SK-N-SH (cell line): Measurements from ENCODE around the gene SH3RF1. TPM values are rescaled to one million over a fixed set of nuclear protein-coding genes. Genes with fewer than 3 reads are reported as not detected.

Source experiments
- CTCF ChIA-PET: fragments of 300-600, 350-600 bp; formaldehyde crosslinking; extraction: SDS; loops from one replicate; lab custom pipeline; 2021; lab: Yijun Ruan, JAX
- POLR2A ChIA-PET: fragments of 350-600 bp; sonication (Branson Sonifier 250); formaldehyde crosslinking; extraction: SDS; loops from one replicate; lab custom pipeline; 2020; ENCODE audit warnings: antibody characterized with exemption, inconsistent platforms; lab: Yijun Ruan, JAX
- DNase-seq: peaks from one replicate; pipeline ENCODE4 v3.0.0; 2012
- H2AFZ ChIP-seq: fragments of 200-600 bp; sonication (generic); 2 replicates; pipeline ENCODE4 v1.8.1; 2016; ENCODE audit warnings: antibody characterized with exemption, mild to moderate bottlenecking, low read depth
- H3F3A ChIP-seq: fragments of 200-600 bp; sonication (generic); replicated peaks from 2 replicates; pipeline ENCODE3; 2016; ENCODE audit warnings: antibody characterized with exemption, mild to moderate bottlenecking; ENCODE audit not compliant: insufficient read depth
- H3K27ac ChIP-seq, 2 experiments: fragments of 200-500 bp in 1 of 2; fragments of 200-600 bp in 1 of 2; sonication (Bioruptor generic) in 1 of 2; sonication (generic), shearing (Covaris generic) in 1 of 2; 2 replicates each; pipeline versions ENCODE4 v1.5.1 to v1.6.1; 2014 to 2016; ENCODE audit warnings: low read depth in 2 of 2, inconsistent platforms in 1 of 2, low read length in 1 of 2, mild to moderate bottlenecking in 1 of 2, mixed read lengths in 1 of 2
- H3K27me3 ChIP-seq: fragments of 200-600 bp; sonication (generic), shearing (Covaris generic); 2 replicates; pipeline ENCODE4 v1.6.1; 2016; ENCODE audit warnings: mixed run types; ENCODE audit not compliant: insufficient read depth
- H3K36me3 ChIP-seq, 2 experiments: fragments of 200-500 bp in 1 of 2; fragments of 200-600 bp in 1 of 2; sonication (Bioruptor generic) in 1 of 2; sonication (generic) in 1 of 2; replicated peaks in 1 of 2; 2 replicates each; pipeline versions ENCODE3 to v1.5.1; 2014 to 2016; ENCODE audit warnings: low read length in 1 of 2, mild to moderate bottlenecking in 1 of 2; ENCODE audit not compliant: insufficient read depth in 2 of 2, control insufficient read depth in 1 of 2
- H3K4me1 ChIP-seq, 2 experiments: fragments of 200-500 bp in 1 of 2; fragments of 200-600 bp in 1 of 2; sonication (Bioruptor generic) in 1 of 2; sonication (generic), shearing (Covaris generic) in 1 of 2; 2 replicates each; pipeline versions ENCODE4 v1.5.1 to v1.6.1; 2014 to 2016; ENCODE audit warnings: low read depth in 1 of 2, low read length in 1 of 2, mixed run types in 1 of 2; ENCODE audit not compliant: insufficient read depth in 2 of 2, control insufficient read depth in 1 of 2
- H3K4me2 ChIP-seq: fragments of 200-600 bp; sonication (generic), shearing (Covaris generic); 2 replicates; pipeline ENCODE4 v1.6.1; 2017; ENCODE audit warnings: mixed run types
- H3K4me3 ChIP-seq, 2 experiments: fragments of 200-500 bp in 1 of 2; fragments of 200-600 bp in 1 of 2; sonication (Bioruptor generic) in 1 of 2; sonication (generic), shearing (Covaris generic) in 1 of 2; 2 replicates each; pipeline versions ENCODE4 v1.5.1 to v1.8.1; 2014 to 2016; ENCODE audit warnings: low read depth in 2 of 2, inconsistent platforms in 1 of 2, low read length in 1 of 2, mild to moderate bottlenecking in 1 of 2, mixed read lengths in 1 of 2, moderate library complexity in 1 of 2
- H3K79me2 ChIP-seq: fragments of 200-600 bp; sonication (generic); 2 replicates; pipeline ENCODE4 v1.8.1; 2017; ENCODE audit warnings: mild to moderate bottlenecking; ENCODE audit not compliant: insufficient read depth
- H3K9ac ChIP-seq: fragments of 200-600 bp; sonication (generic); 2 replicates; pipeline ENCODE4 v1.6.1; 2017; ENCODE audit warnings: mixed run types
- H3K9me2 ChIP-seq: fragments of 200-600 bp; sonication (generic); 2 replicates; pipeline ENCODE4 v1.6.1; 2017; ENCODE audit warnings: mixed run types
- H3K9me3 ChIP-seq: fragments of 200-600 bp; sonication (generic); 2 replicates; pipeline ENCODE4 v1.6.1; 2017; ENCODE audit warnings: mixed run types, mild to moderate bottlenecking, moderate library complexity
- H4K20me1 ChIP-seq: fragments of 200-600 bp; sonication (generic); 2 replicates; pipeline ENCODE4 v1.6.1; 2017; ENCODE audit warnings: mild to moderate bottlenecking, mixed run types; ENCODE audit not compliant: insufficient read depth
- FOSL2 ChIP-seq: IDR thresholded peaks from 2 replicates; pipeline ENCODE4 v1.4.0; 2012; ENCODE audit warnings: low read depth, mild to moderate bottlenecking, moderate library complexity, borderline replicate concordance
- GATA2 ChIP-seq: sonication (generic); formaldehyde crosslinking; IDR thresholded peaks from 2 replicates; pipeline ENCODE4 v1.5.0; 2020; ENCODE audit warnings: mild to moderate bottlenecking, missing genetic modification reagents
- MXI1 ChIP-seq: IDR thresholded peaks from 2 replicates; pipeline ENCODE4 v1.6.1; 2012; ENCODE audit warnings: mild to moderate bottlenecking, low read depth, low read length, improper control_type of control experiment
- NFIC ChIP-seq: IDR thresholded peaks from 2 replicates; pipeline ENCODE4 v1.4.0; 2012; ENCODE audit warnings: borderline replicate concordance
- NRF1 ChIP-seq: IDR thresholded peaks from 2 replicates; pipeline ENCODE4 v1.6.1; 2012; ENCODE audit warnings: low read depth, mild to moderate bottlenecking, low read length
- RAD21 ChIP-seq: IDR thresholded peaks from 2 replicates; pipeline ENCODE4 v1.6.1; 2012; ENCODE audit warnings: mild to moderate bottlenecking, low read length
- RCOR1 ChIP-seq: fragments of 150-350 bp; IDR thresholded peaks from 2 replicates; pipeline ENCODE4 v1.6.1; 2017; ENCODE audit warnings: antibody characterized with exemption, low read length
- SIN3A ChIP-seq: IDR thresholded peaks from 2 replicates; pipeline ENCODE4 v1.6.1; 2012; ENCODE audit warnings: low read depth, mild to moderate bottlenecking, low read length, moderate library complexity, borderline replicate concordance
- TCF12 ChIP-seq: IDR thresholded peaks from 2 replicates; pipeline ENCODE4 v1.4.0; 2012
- WGBS: methylation state at CpG from one replicate; pipeline ENCODE4 v1.1.6; 2017; ENCODE audit warnings: low lambda C conversion rate; 5-methylcytosine and 5-hydroxymethylcytosine counted together
- polyA plus RNA-seq, 3 experiments: library from polyadenylated mRNA; depleted of rRNA; stranded (reverse); fragments of >200 nt; gene quantifications; 2 replicates each; pipeline ENCODE4 v1.2.3, GENCODE V29; 2012
- TF ChIP-seq, protein P1 (sequence below): fragments of 150-350 bp; IDR thresholded peaks from 2 replicates; pipeline ENCODE4 v1.6.1; 2016; ENCODE audit warnings: mild to moderate bottlenecking, low read depth, low read length
- TF ChIP-seq, protein P2 (sequence below): fragments of 200-600 bp; sonication (generic); IDR thresholded peaks from 2 replicates; pipeline ENCODE4 v1.6.1; 2017; ENCODE audit warnings: antibody characterized with exemption, mild to moderate bottlenecking, moderate library complexity
- TF ChIP-seq, protein P3 (sequence below): IDR thresholded peaks from 2 replicates; pipeline ENCODE4; 2012
- TF ChIP-seq, protein P4 (sequence below): IDR thresholded peaks from 2 replicates; pipeline ENCODE4 v1.4.0; 2012; ENCODE audit warnings: low read depth, borderline replicate concordance
- TF ChIP-seq, protein P5 (sequence below): IDR thresholded peaks from 2 replicates; pipeline ENCODE4 v1.6.1; 2012; ENCODE audit warnings: mild to moderate bottlenecking, low read depth, low read length, moderate library complexity

SH3RF1 gene
- polyA plus RNA-seq, 1 of the 3 experiments (the other 2 are of a cell fraction) = 22.0 TPM

DNA sequence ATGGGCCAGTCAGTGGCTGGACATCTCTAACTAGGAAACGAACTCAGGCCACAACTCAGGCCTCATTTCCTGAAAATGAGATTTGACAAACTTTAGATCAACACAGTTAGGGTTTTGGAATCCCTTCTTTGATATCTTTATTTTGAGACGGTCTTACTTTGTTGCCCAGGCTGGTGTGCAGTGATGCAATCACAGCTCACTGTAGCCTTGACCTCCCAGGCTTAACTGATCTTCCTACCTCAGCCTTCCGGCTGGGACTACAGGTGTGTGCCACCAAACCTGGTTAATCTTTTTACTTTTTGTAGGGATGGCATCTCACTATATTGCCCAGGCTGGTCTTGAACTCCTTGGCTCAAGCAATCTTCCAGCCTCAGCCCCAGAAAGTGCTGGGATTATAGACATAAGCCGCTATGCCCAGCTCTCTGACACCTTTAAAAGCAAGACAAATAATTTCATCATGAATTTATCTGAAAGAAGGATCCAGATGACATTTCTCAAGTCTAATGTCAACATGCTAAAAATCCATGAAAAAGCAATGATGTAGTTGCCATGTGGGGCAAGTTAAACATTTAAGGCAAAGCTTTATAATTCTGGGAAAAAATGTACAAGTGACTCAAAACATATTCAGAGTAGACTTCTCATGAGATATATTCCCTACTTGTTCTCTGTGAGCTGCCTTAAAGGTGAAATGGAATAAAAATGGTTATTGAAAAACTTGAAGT, 171.6 kb downstream of the SH3RF1 start:
- Histone ChIP-seq H3K4me3 (no peak overlapping the region), H3K79me2 (peaks cover 45% of the 10 kb centered on the region; the same call in 1 of the 2 replicates), H4K20me1 (no peaks in the 10 kb centered on the region), H3K27me3 (no peaks in the 10 kb centered on the region), H3K9ac (no peak overlapping the region), H2AFZ (no peak overlapping the region), H3K4me2 (no peak overlapping the region), H3K9me3 (no peaks in the 10 kb centered on the region), H3K27ac (peak overlapping the region in 1 of 2 experiments; percentile 30; a peak in 2 of 4 replicates), H3F3A (peaks cover 5% of the 10 kb centered on the region), H3K9me2 (no peaks in the 10 kb centered on the region), H3K4me1 (peaks cover 7 to 23% of the 10 kb centered on the region in 2 experiments; a peak in 2 of 4 replicates), H3K36me3 (peaks cover 51 to 87% of the 10 kb centered on the region in 2 experiments)
- TF ChIP-seq NRF1 = no peak
- TF ChIP-seq TCF12 = no peak
- TF ChIP-seq, protein P1, sequence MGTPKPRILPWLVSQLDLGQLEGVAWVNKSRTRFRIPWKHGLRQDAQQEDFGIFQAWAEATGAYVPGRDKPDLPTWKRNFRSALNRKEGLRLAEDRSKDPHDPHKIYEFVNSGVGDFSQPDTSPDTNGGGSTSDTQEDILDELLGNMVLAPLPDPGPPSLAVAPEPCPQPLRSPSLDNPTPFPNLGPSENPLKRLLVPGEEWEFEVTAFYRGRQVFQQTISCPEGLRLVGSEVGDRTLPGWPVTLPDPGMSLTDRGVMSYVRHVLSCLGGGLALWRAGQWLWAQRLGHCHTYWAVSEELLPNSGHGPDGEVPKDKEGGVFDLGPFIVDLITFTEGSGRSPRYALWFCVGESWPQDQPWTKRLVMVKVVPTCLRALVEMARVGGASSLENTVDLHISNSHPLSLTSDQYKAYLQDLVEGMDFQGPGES = no peak
- TF ChIP-seq FOSL2 = no peak
- 95% methylated on average over 4 of the region's 4 CpGs for WGBS
- DNase-seq = no peak
- CTCF ChIA-PET = no interaction called here
- POLR2A ChIA-PET = no interaction called here

DNA sequence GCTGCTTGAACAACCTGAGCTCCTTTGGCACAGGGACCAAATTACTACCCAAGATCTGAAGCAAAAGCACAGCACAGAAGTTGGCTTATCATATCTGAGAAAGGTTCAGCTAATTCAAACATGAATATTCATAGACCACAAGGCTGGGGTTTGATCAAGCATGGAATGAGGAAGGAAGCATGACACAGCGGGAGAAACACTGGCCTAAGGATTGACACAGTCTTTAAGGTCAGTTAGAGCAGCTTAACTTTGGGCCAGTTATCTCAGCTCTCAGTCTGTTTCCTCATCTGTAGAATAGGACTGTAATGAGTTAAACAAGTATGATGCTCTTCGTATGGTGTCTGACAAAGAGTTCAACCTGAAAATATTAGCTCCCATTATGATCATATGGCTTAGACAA, 172.2 kb downstream of the SH3RF1 start:
- no peak for DNase-seq
- no peak overlapping the region for H3K4me2 ChIP-seq
- ChIA-PET CTCF (no interaction called here), POLR2A (interaction anchor here (0.5 kb wide), 1 partner anchor 265 kb away, joined by 5 read pairs; no protein-coding TSS in a partner anchor)
- TF ChIP-seq, protein P1 = no peak
- TF ChIP-seq RCOR1 (no peak), MXI1 (no peak), NFIC (no peak), RAD21 (no peak), GATA2 (CRISPR knock-in tag) (no peak), SIN3A (no peak)
- TF ChIP-seq, protein P2, sequence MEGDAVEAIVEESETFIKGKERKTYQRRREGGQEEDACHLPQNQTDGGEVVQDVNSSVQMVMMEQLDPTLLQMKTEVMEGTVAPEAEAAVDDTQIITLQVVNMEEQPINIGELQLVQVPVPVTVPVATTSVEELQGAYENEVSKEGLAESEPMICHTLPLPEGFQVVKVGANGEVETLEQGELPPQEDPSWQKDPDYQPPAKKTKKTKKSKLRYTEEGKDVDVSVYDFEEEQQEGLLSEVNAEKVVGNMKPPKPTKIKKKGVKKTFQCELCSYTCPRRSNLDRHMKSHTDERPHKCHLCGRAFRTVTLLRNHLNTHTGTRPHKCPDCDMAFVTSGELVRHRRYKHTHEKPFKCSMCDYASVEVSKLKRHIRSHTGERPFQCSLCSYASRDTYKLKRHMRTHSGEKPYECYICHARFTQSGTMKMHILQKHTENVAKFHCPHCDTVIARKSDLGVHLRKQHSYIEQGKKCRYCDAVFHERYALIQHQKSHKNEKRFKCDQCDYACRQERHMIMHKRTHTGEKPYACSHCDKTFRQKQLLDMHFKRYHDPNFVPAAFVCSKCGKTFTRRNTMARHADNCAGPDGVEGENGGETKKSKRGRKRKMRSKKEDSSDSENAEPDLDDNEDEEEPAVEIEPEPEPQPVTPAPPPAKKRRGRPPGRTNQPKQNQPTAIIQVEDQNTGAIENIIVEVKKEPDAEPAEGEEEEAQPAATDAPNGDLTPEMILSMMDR = no peak
- TF ChIP-seq, protein P3, sequence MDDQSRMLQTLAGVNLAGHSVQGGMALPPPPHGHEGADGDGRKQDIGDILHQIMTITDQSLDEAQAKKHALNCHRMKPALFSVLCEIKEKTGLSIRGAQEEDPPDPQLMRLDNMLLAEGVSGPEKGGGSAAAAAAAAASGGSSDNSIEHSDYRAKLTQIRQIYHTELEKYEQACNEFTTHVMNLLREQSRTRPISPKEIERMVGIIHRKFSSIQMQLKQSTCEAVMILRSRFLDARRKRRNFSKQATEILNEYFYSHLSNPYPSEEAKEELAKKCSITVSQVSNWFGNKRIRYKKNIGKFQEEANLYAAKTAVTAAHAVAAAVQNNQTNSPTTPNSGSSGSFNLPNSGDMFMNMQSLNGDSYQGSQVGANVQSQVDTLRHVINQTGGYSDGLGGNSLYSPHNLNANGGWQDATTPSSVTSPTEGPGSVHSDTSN = no peak
- TF ChIP-seq, protein P4, sequence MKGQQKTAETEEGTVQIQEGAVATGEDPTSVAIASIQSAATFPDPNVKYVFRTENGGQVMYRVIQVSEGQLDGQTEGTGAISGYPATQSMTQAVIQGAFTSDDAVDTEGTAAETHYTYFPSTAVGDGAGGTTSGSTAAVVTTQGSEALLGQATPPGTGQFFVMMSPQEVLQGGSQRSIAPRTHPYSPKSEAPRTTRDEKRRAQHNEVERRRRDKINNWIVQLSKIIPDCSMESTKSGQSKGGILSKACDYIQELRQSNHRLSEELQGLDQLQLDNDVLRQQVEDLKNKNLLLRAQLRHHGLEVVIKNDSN = no peak
- TF ChIP-seq, protein P5, sequence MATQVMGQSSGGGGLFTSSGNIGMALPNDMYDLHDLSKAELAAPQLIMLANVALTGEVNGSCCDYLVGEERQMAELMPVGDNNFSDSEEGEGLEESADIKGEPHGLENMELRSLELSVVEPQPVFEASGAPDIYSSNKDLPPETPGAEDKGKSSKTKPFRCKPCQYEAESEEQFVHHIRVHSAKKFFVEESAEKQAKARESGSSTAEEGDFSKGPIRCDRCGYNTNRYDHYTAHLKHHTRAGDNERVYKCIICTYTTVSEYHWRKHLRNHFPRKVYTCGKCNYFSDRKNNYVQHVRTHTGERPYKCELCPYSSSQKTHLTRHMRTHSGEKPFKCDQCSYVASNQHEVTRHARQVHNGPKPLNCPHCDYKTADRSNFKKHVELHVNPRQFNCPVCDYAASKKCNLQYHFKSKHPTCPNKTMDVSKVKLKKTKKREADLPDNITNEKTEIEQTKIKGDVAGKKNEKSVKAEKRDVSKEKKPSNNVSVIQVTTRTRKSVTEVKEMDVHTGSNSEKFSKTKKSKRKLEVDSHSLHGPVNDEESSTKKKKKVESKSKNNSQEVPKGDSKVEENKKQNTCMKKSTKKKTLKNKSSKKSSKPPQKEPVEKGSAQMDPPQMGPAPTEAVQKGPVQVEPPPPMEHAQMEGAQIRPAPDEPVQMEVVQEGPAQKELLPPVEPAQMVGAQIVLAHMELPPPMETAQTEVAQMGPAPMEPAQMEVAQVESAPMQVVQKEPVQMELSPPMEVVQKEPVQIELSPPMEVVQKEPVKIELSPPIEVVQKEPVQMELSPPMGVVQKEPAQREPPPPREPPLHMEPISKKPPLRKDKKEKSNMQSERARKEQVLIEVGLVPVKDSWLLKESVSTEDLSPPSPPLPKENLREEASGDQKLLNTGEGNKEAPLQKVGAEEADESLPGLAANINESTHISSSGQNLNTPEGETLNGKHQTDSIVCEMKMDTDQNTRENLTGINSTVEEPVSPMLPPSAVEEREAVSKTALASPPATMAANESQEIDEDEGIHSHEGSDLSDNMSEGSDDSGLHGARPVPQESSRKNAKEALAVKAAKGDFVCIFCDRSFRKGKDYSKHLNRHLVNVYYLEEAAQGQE = no peak
- no peaks in the 10 kb centered on the region for H3K9me2 ChIP-seq
- H3K4me3 ChIP-seq = no peak overlapping the region
- H3K9ac ChIP-seq = no peak overlapping the region
- H4K20me1 ChIP-seq = no peaks in the 10 kb centered on the region
- H3K27me3 ChIP-seq = no peaks in the 10 kb centered on the region
- peaks cover 5% of the 10 kb centered on the region for H3F3A ChIP-seq
- no peaks in the 10 kb centered on the region for H3K9me3 ChIP-seq
- H3K36me3 ChIP-seq = peaks cover 54 to 90% of the 10 kb centered on the region in 2 experiments
- no peak overlapping the region for H2AFZ ChIP-seq
- peaks cover 3 to 17% of the 10 kb centered on the region in 2 experiments; a peak in 2 of 4 replicates for H3K4me1 ChIP-seq
- H3K79me2 ChIP-seq = peaks cover 40% of the 10 kb centered on the region; the same call in 1 of the 2 replicates
- H3K27ac ChIP-seq = no peak overlapping the region
- 100% methylated on average over 2 of the region's 2 CpGs for whole genome bisulfite sequencing
